Measurements from ENCODE around the gene CERS1. TPM values are rescaled to one million over a fixed set of nuclear protein-coding genes. Genes with fewer than 3 reads are reported as not detected.

CERS1 gene
- total RNA-seq, 1 experiment from 2014 or later: 13.1 TPM

Other genes starting within 250 kb of the CERS1 start
- gene CRTC1, start 212.5 kb downstream of the CERS1 start, total RNA-seq (2014; rRNA removed; shearing (Covaris generic)): 2.1 and 2.7 TPM in 2 replicates
- 0.49 and 0.54 TPM in 2 replicates for gene COMP, start 104.9 kb downstream of the CERS1 start, total RNA-seq (2014; rRNA removed; shearing (Covaris generic))
- 104 and 111 TPM in 2 replicates for gene UPF1, start 64.2 kb downstream of the CERS1 start, total RNA-seq (2014; rRNA removed; shearing (Covaris generic))
- 410 and 516 TPM in 2 replicates for gene COPE, start 23.2 kb upstream of the CERS1 start, total RNA-seq (2014; rRNA removed; shearing (Covaris generic))
- 64.6 and 77.8 TPM in 2 replicates for gene DDX49, start 23.6 kb upstream of the CERS1 start, total RNA-seq (2014; rRNA removed; shearing (Covaris generic))
- 25.0 and 57.7 TPM in 2 replicates for gene HOMER3, start 45.1 kb upstream of the CERS1 start, total RNA-seq (2014; rRNA removed; shearing (Covaris generic))
- gene SUGP2, start 137.4 kb upstream of the CERS1 start, total RNA-seq (2014; rRNA removed; shearing (Covaris generic)): 37.5 and 62.9 TPM in 2 replicates
- gene ARMC6, start 137.4 kb upstream of the CERS1 start, total RNA-seq (2014; rRNA removed; shearing (Covaris generic)): 86.0 and 90.0 TPM in 2 replicates
- gene SLC25A42, start 167.8 kb upstream of the CERS1 start, total RNA-seq (2014; rRNA removed; shearing (Covaris generic)): 2.3 and 3.0 TPM in 2 replicates
- 58.0 and 60.2 TPM in 2 replicates for gene TMEM161A, start 242.3 kb upstream of the CERS1 start, total RNA-seq (2014; rRNA removed; shearing (Covaris generic))

Measured in G401 (cell line).